Stimulated activated naive CD4-positive, alpha-beta T cell (primary cell): ENCODE data around the gene EPHA3.

Source experiments
- DNase-seq, 6 experiments: peaks; one replicate each; lab custom pipeline; 2025; lab: John Stamatoyannopoulos, UW

EPHA3 gene

GRCh38 chr3:89362496-89362895 is 255.1 kb downstream of the EPHA3 start:
- no peak for DNase-seq

GRCh38 chr3:89363171-89363570 is 255.8 kb downstream of the EPHA3 start:
- no peak for DNase-seq

GRCh38 chr3:89364314-89364713 is 256.9 kb downstream of the EPHA3 start:
- no peak for DNase-seq

- DNase-seq, result no peak
Measured at GRCh38 chr3:89367166-89367565, 259.7 kb downstream of the EPHA3 start.

GRCh38 chr3:89368846-89369245 is 261.4 kb downstream of the EPHA3 start:
- DNase-seq, result no peak

GRCh38 chr3:89372456-89372855 is 265.0 kb downstream of the EPHA3 start:
- no peak for DNase-seq

- DNase-seq, result no peak
Measured at GRCh38 chr3:89373434-89373833, 266.0 kb downstream of the EPHA3 start.

- DNase-seq, result no peak
Measured at GRCh38 chr3:89375451-89375850, 268.0 kb downstream of the EPHA3 start.

- DNase-seq, result no peak
Measured at GRCh38 chr3:89380016-89380415, 272.6 kb downstream of the EPHA3 start.

GRCh38 chr3:89392991-89393390 is 285.6 kb downstream of the EPHA3 start:
- no peak for DNase-seq

GRCh38 chr3:89395456-89395855 is 288.0 kb downstream of the EPHA3 start:
- no peak for DNase-seq

- no peak for DNase-seq
Measured at GRCh38 chr3:89395996-89396395, 288.6 kb downstream of the EPHA3 start.

GRCh38 chr3:89402051-89402450 is 294.6 kb downstream of the EPHA3 start:
- DNase-seq, result no peak

- DNase-seq, result no peak
Measured at GRCh38 chr3:89405176-89405575, 297.8 kb downstream of the EPHA3 start.

- no peak for DNase-seq
Measured at GRCh38 chr3:89405593-89405992, 298.2 kb downstream of the EPHA3 start.

- DNase-seq, result no peak
Measured at GRCh38 chr3:89411201-89411600, 303.8 kb downstream of the EPHA3 start.

- DNase-seq, result no peak
Measured at GRCh38 chr3:89414270-89414669, 306.8 kb downstream of the EPHA3 start.

GRCh38 chr3:89419647-89420241 is 312.3 kb downstream of the EPHA3 start:
- no peak for DNase-seq

- DNase-seq, result no peak
Measured at GRCh38 chr3:89426060-89426459, 318.6 kb downstream of the EPHA3 start.

GRCh38 chr3:89434621-89435380 is 327.4 kb downstream of the EPHA3 start:
- no peak for DNase-seq

GRCh38 chr3:89436846-89437245 is 329.4 kb downstream of the EPHA3 start:
- DNase-seq, result no peak

- no peak for DNase-seq
Measured at GRCh38 chr3:89440386-89440785, 333.0 kb downstream of the EPHA3 start.

- DNase-seq, result no peak
Measured at GRCh38 chr3:89441141-89441540, 333.7 kb downstream of the EPHA3 start.

GRCh38 chr3:89446593-89446992 is 339.2 kb downstream of the EPHA3 start:
- DNase-seq, result no peak
